HepG2 (cell line): ENCODE results near the gene AUH. TPM values are rescaled to one million over a fixed set of nuclear protein-coding genes. Genes with fewer than 3 reads are reported as not detected.

Source experiments
- GFI1 ChIP-seq: sonication (generic); formaldehyde crosslinking; IDR thresholded peaks from 2 replicates; pipeline ENCODE4 v1.5.0; 2020; ENCODE audit warnings: missing genetic modification reagents, mild to moderate bottlenecking, borderline replicate concordance
- IRX3 ChIP-seq: sonication (generic); formaldehyde crosslinking; IDR thresholded peaks from 2 replicates; pipeline ENCODE4 v1.8.1; 2023; ENCODE audit warnings: mild to moderate bottlenecking, low read depth, missing genetic modification reagents, borderline replicate concordance
- JARID2 ChIP-seq: sonication (generic); formaldehyde crosslinking; IDR thresholded peaks from 2 replicates; pipeline ENCODE4 v1.8.1; 2023; ENCODE audit warnings: missing genetic modification reagents, inconsistent platforms; ENCODE audit not compliant: insufficient replicate concordance
- MAFF ChIP-seq: IDR thresholded peaks from 2 replicates; pipeline ENCODE4 v1.6.1; 2011; ENCODE audit warnings: low read depth, low read length, improper control_type of control experiment
- NR3C1 ChIP-seq: sonication (generic); formaldehyde crosslinking; IDR thresholded peaks from 2 replicates; pipeline ENCODE4 v1.4.0; 2020; ENCODE audit warnings: missing genetic modification reagents
- PAXIP1 ChIP-seq: sonication (generic); formaldehyde crosslinking; conservative IDR thresholded peaks from 2 replicates; pipeline ENCODE4 v1.4.0; 2020; ENCODE audit warnings: mild to moderate bottlenecking, missing genetic modification reagents, moderate library complexity
- PHF5A ChIP-seq: IDR thresholded peaks from one replicate; pipeline ENCODE4 v1.6.1; 2018; ENCODE audit warnings: low read depth, missing genetic modification reagents; ENCODE audit not compliant: unreplicated experiment
- SIN3A ChIP-seq: IDR thresholded peaks from 2 replicates; pipeline ENCODE4 v1.6.1; 2011; ENCODE audit warnings: low read depth, mild to moderate bottlenecking, control low read depth, low read length, borderline replicate concordance
- SNAI1 ChIP-seq: sonication (generic); formaldehyde crosslinking; IDR thresholded peaks from 2 replicates; pipeline ENCODE4 v1.5.0; 2020; ENCODE audit warnings: mild to moderate bottlenecking, missing genetic modification reagents, borderline replicate concordance
- SOX13 ChIP-seq, 3 experiments: fragments of 450-650 bp in 1 of 3; sonication (generic) in 1 of 3; formaldehyde crosslinking in 1 of 3; IDR thresholded peaks in 2 of 3; conservative IDR thresholded peaks in 1 of 3; 2 replicates each; pipeline versions ENCODE4 v1.5.0 to v1.6.1; 2016 to 2020; ENCODE audit warnings: antibody characterized with exemption in 1 of 3, mild to moderate bottlenecking in 1 of 3, missing compliant biosample characterization in 1 of 3, missing genetic modification reagents in 1 of 3, moderate library complexity in 1 of 3
- SOX5 ChIP-seq: IDR thresholded peaks from 2 replicates; pipeline ENCODE4 v1.6.1; 2016; ENCODE audit warnings: borderline replicate concordance
- TFDP1 ChIP-seq: IDR thresholded peaks from 2 replicates; pipeline ENCODE4 v1.6.1; 2016; ENCODE audit warnings: missing compliant biosample characterization, missing genetic modification reagents, borderline replicate concordance
- UBTF ChIP-seq: sonication (generic); formaldehyde crosslinking; IDR thresholded peaks from 2 replicates; pipeline ENCODE4 v1.4.0; 2020; ENCODE audit warnings: mild to moderate bottlenecking, missing genetic modification reagents
- WIZ ChIP-seq: sonication (generic); formaldehyde crosslinking; IDR thresholded peaks from 2 replicates; pipeline ENCODE4 v1.5.1; 2020; ENCODE audit warnings: mild to moderate bottlenecking, missing genetic modification reagents
- ZBTB21 ChIP-seq: sonication (generic); formaldehyde crosslinking; IDR thresholded peaks from 2 replicates; pipeline ENCODE4 v1.4.0; 2020; ENCODE audit warnings: missing genetic modification reagents
- ZBTB7A ChIP-seq: sonication (generic); formaldehyde crosslinking; IDR thresholded peaks from 2 replicates; pipeline ENCODE4 v1.8.0; 2022; ENCODE audit warnings: mild to moderate bottlenecking, missing genetic modification reagents
- ZNF335 ChIP-seq: sonication (generic); formaldehyde crosslinking; IDR thresholded peaks from 2 replicates; pipeline ENCODE4 v1.4.0; 2020; ENCODE audit warnings: missing genetic modification reagents
- ZNF367 ChIP-seq: sonication (generic); formaldehyde crosslinking; IDR thresholded peaks from 2 replicates; pipeline ENCODE4 v1.4.0; 2020; ENCODE audit warnings: missing genetic modification reagents, borderline replicate concordance
- ZNF556 ChIP-seq: sonication (generic); formaldehyde crosslinking; IDR thresholded peaks from 2 replicates; pipeline ENCODE4 v1.4.0; 2020; ENCODE audit warnings: mild to moderate bottlenecking, missing genetic modification reagents, borderline replicate concordance
- ZNF660 ChIP-seq: sonication (generic); formaldehyde crosslinking; IDR thresholded peaks from 2 replicates; pipeline ENCODE4 v1.5.1; 2020; ENCODE audit warnings: mild to moderate bottlenecking, low read depth, missing genetic modification reagents, borderline replicate concordance
- ZNF703 ChIP-seq: sonication (generic); formaldehyde crosslinking; IDR thresholded peaks from 2 replicates; pipeline ENCODE4 v1.5.1; 2020; ENCODE audit warnings: missing genetic modification reagents, mild to moderate bottlenecking, moderate library complexity, borderline replicate concordance
- polyA plus RNA-seq, 8 experiments: library from polyadenylated mRNA; depleted of rRNA in 3 of 8; stranded (reverse) in 7 of 8; unstranded in 1 of 8; fragments of >200 nt; fragmentation: Illumina TruSeq in 4 of 8; extraction: Trizol in 4 of 8; gene quantifications; 2 replicates each; pipeline versions ENCODE4 v1.2.1 to v1.2.3, GENCODE V29; 2011 to 2016; ENCODE audit warnings: low read depth in 4 of 8, missing spikeins in 1 of 8, mixed read lengths in 1 of 8; ENCODE audit not compliant: insufficient read depth in 1 of 8
- total RNA-seq, 5 experiments: library from RNA; depleted of rRNA; stranded (reverse); fragments of >200 nt; fragmentation: Illumina TruSeq; extraction: Trizol; gene quantifications; 2 replicates each; pipeline ENCODE4 v1.2.3, GENCODE V29; 2016; ENCODE audit warnings: low read depth in 1 of 5

The AUH gene
- total and polyA plus RNA-seq, 2 of the 13 experiments (the other 11 are each of a cell fraction or from before 2014, with no cell fraction given) = 25.8 to 31.9 TPM

GRCh38 chr9:91197232-91198181 lies 164.2 kb downstream of the AUH start (continued):
- TF ChIP-seq TFDP1 (peak; percentile 88), WIZ (CRISPR knock-in tag) (peak; percentile 74), PAXIP1 (CRISPR knock-in tag) (peak; percentile 89), ZNF703 (peak; percentile 46; the same call in 1 of the 2 replicates), ZBTB21 (peak; percentile 84), IRX3 (CRISPR knock-in tag) (no peak), ZNF367 (CRISPR knock-in tag) (no peak), NR3C1 (CRISPR knock-in tag) (no peak), PHF5A (CRISPR knock-in tag) (peak; percentile 93), MAFF (peak; percentile 93), GFI1 (CRISPR knock-in tag) (no peak; the same call in 1 of the 2 replicates), UBTF (CRISPR knock-in tag) (0 out of 2 replicates have a peak, but pooled peaks have one; percentile 28), ZNF335 (CRISPR knock-in tag) (peak; percentile 76; the same call in 1 of the 2 replicates), ZNF556 (CRISPR knock-in tag) (no peak), JARID2 (CRISPR knock-in tag) (no peak), ZBTB7A (CRISPR knock-in tag) (peak; percentile 72; the same call in 1 of the 2 replicates), SOX13 (IDR thresholded peaks at IDR 0.05) (peak; percentile 98), SOX13 (CRISPR knock-in tag; conservative IDR thresholded peaks at IDR 0.05 in 1 of 2, IDR thresholded peaks at IDR 0.05 in 1 of 2) (peak in 1 of 2 experiments; percentile 98; a peak in 2 of 4 replicates), SNAI1 (no peak), SIN3A (0 out of 2 replicates have a peak, but pooled peaks have one; percentile 45), SOX5 (CRISPR knock-in tag) (peak; percentile 98), ZNF660 (CRISPR knock-in tag) (no peak)
